Measurements from ENCODE around the gene DNAH10. TPM values are rescaled to one million over a fixed set of nuclear protein-coding genes. Genes with fewer than 3 reads are reported as not detected.

Gene DNAH10
- total and polyA plus RNA-seq, 10 of the 15 experiments (the other 5 are each of a cell fraction or from before 2014, with no cell fraction given): 0.01 to 0.32 (median 0.06) TPM

DNA sequence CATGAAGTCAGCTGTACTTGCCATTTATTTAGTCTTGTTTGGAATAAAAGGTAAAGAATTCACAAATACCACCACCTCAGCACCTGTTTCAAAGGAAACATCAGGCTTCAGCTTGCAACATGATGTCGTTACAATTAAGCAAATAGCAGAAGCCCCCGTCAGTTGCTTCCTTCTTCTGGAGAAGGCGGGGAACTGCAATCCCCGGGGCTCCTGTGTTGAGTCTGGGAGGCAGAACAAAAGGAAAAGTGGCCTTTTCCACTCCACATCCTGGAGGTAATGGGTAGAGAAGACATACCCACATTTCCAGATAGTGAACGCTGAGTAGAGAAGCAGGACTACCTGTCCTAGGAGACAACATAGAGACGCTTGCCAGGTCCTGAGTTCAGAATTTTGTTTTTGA lies 92.8 kb downstream of the DNAH10 start:
- no peak overlapping the region for H3K4me2 ChIP-seq (ENCODE audit: control insufficient read depth, insufficient read depth)
- H2AFZ ChIP-seq (ENCODE audit: control insufficient read depth, low read depth, low read length): no peak overlapping the region
- H3K79me2 ChIP-seq (ENCODE audit: control insufficient read depth, insufficient read depth, low read length): no peaks in the 10 kb centered on the region
- in situ Hi-C loops (cut with MboI): no loop called here
- ChIA-PET POLR2A (no interaction called here), CTCF (no interaction called here), RAD21 (ENCODE audit: unreplicated experiment) (no interaction called here), SMC1A (ENCODE audit: uncharacterized antibody, unreplicated experiment) (no interaction called here)
- FAIRE-seq: no peak
- no peak overlapping the region for H3K4me3 ChIP-seq
- no peak for DNase-seq (ENCODE audit: low read depth, low spot score)
- H3K9me3 ChIP-seq (replicated peaks; ENCODE audit: control insufficient read depth, insufficient read depth, low read length): no peaks in the 10 kb centered on the region
- H3K4me1 ChIP-seq (ENCODE audit: control insufficient read depth, insufficient read depth, low read length): no peaks in the 10 kb centered on the region
- WGBS (ENCODE audit: insufficient coverage, insufficient replicate concordance, low lambda C conversion rate, missing lambda C conversion rate): 34% methylated on average over 6 of the region's 6 CpGs
- BruUV-seq (replicated peaks): no TSS peak
- H3K36me3 ChIP-seq (ENCODE audit: control insufficient read depth in 2 of 2, insufficient read depth in 2 of 2, low read length in 1 of 2): no peaks in the 10 kb centered on the region
- no peaks in the 10 kb centered on the region; a peak in 1 of 4 replicates for H3K27me3 ChIP-seq (replicated peaks in 1 of 2; ENCODE audit: control insufficient read depth in 2 of 2, insufficient read depth in 2 of 2, low read length in 1 of 2)
- intact Hi-C loops (cut with micrococcal nuclease; ENCODE audit: unreplicated experiment): no loop called here
- H3K27ac ChIP-seq (ENCODE audit: control insufficient read depth, insufficient read depth): no peak overlapping the region
- H4K20me1 ChIP-seq (ENCODE audit: control insufficient read depth, insufficient read depth): no peaks in the 10 kb centered on the region
- no peak overlapping the region for H3K9ac ChIP-seq (ENCODE audit: control insufficient read depth, insufficient read depth, low read length)
- no peak for ATAC-seq
- TF ChIP-seq, protein P1, sequence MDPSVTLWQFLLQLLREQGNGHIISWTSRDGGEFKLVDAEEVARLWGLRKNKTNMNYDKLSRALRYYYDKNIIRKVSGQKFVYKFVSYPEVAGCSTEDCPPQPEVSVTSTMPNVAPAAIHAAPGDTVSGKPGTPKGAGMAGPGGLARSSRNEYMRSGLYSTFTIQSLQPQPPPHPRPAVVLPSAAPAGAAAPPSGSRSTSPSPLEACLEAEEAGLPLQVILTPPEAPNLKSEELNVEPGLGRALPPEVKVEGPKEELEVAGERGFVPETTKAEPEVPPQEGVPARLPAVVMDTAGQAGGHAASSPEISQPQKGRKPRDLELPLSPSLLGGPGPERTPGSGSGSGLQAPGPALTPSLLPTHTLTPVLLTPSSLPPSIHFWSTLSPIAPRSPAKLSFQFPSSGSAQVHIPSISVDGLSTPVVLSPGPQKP (IDR thresholded peaks at IDR 0.05; ENCODE audit: low read depth, low read length): no peak
- TF ChIP-seq NFXL1 (IDR thresholded peaks at IDR 0.05; ENCODE audit: borderline replicate concordance): no peak
- TF ChIP-seq EED (IDR thresholded peaks at IDR 0.05; ENCODE audit: low read depth): no peak
- no peak for TF ChIP-seq ZNF622 (IDR thresholded peaks at IDR 0.05)
- TF ChIP-seq SUPT20H (IDR thresholded peaks at IDR 0.05; ENCODE audit: borderline replicate concordance, control insufficient read depth, low read depth, low read length): no peak
- no peak for TF ChIP-seq SMAD1 (IDR thresholded peaks at IDR 0.05; ENCODE audit: low read depth, partially characterized antibody)
- TF ChIP-seq SMC3 (IDR thresholded peaks at IDR 0.05; ENCODE audit: borderline replicate concordance, low read length): no peak
- TF ChIP-seq RAD21 (IDR thresholded peaks at IDR 0.05; ENCODE audit: insufficient read depth, low read depth, low read length): no peak
- TF ChIP-seq ZNF217 (IDR thresholded peaks at IDR 0.05): no peak
- TF ChIP-seq, protein P2, sequence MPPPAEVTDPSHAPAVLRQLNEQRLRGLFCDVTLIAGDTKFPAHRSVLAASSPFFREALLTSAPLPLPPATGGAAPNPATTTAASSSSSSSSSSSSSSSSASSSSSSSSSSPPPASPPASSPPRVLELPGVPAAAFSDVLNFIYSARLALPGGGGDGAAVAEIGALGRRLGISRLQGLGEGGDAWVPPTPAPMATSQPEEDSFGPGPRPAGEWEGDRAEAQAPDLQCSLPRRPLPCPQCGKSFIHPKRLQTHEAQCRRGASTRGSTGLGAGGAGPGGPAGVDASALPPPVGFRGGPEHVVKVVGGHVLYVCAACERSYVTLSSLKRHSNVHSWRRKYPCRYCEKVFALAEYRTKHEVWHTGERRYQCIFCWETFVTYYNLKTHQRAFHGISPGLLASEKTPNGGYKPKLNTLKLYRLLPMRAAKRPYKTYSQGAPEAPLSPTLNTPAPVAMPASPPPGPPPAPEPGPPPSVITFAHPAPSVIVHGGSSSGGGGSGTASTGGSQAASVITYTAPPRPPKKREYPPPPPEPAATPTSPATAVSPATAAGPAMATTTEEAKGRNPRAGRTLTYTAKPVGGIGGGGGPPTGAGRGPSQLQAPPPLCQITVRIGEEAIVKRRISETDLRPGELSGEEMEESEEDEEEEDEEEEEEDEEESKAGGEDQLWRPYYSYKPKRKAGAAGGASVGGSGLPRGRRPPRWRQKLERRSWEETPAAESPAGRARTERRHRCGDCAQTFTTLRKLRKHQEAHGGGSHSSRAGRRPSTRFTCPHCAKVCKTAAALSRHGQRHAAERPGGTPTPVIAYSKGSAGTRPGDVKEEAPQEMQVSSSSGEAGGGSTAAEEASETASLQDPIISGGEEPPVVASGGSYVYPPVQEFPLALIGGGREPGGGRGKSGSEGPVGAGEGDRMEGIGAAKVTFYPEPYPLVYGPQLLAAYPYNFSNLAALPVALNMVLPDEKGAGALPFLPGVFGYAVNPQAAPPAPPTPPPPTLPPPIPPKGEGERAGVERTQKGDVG (CRISPR knock-in tag; IDR thresholded peaks at IDR 0.05): no peak
- no peak for TF ChIP-seq BHLHE40 (IDR thresholded peaks at IDR 0.05; ENCODE audit: borderline replicate concordance in 1 of 2, low read depth in 2 of 2, low read length in 1 of 2)
- TF ChIP-seq, protein P3, sequence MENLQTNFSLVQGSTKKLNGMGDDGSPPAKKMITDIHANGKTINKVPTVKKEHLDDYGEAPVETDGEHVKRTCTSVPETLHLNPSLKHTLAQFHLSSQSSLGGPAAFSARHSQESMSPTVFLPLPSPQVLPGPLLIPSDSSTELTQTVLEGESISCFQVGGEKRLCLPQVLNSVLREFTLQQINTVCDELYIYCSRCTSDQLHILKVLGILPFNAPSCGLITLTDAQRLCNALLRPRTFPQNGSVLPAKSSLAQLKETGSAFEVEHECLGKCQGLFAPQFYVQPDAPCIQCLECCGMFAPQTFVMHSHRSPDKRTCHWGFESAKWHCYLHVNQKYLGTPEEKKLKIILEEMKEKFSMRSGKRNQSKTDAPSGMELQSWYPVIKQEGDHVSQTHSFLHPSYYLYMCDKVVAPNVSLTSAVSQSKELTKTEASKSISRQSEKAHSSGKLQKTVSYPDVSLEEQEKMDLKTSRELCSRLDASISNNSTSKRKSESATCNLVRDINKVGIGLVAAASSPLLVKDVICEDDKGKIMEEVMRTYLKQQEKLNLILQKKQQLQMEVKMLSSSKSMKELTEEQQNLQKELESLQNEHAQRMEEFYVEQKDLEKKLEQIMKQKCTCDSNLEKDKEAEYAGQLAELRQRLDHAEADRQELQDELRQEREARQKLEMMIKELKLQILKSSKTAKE (IDR thresholded peaks at IDR 0.05; ENCODE audit: low read depth, poor library complexity, severe bottlenecking): no peak
- TF ChIP-seq ZNF384 (IDR thresholded peaks at IDR 0.05; ENCODE audit: borderline replicate concordance, low read depth, low read length): no peak
- TF ChIP-seq, protein P4, sequence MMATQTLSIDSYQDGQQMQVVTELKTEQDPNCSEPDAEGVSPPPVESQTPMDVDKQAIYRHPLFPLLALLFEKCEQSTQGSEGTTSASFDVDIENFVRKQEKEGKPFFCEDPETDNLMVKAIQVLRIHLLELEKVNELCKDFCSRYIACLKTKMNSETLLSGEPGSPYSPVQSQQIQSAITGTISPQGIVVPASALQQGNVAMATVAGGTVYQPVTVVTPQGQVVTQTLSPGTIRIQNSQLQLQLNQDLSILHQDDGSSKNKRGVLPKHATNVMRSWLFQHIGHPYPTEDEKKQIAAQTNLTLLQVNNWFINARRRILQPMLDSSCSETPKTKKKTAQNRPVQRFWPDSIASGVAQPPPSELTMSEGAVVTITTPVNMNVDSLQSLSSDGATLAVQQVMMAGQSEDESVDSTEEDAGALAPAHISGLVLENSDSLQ (IDR thresholded peaks at IDR 0.05): no peak
